Tibial nerve (tissue), 4 donors: ENCODE measurements around the gene F2RL1. TPM values are rescaled to one million over a fixed set of nuclear protein-coding genes. Genes with fewer than 3 reads are reported as not detected.

Source experiments
- DNase-seq, 2 donors: peaks; one replicate each; pipeline ENCODE4 v3.0.0-alpha.2; 2019; ENCODE audit warnings: low spot score in 2 of 2
- H3K27ac ChIP-seq, 4 donors: fragments of 200-600 bp; sonication (generic) in 3 of 4; one replicate each; pipeline ENCODE4 v1.5.1; 2017 to 2019; ENCODE audit warnings: mild to moderate bottlenecking in 1 of 4
- H3K27me3 ChIP-seq, 2 donors: fragments of 200-600 bp; sonication (generic) in 1 of 2; one replicate each; pipeline versions ENCODE4 v1.5.1 to v1.6.0; 2017 to 2019
- H3K36me3 ChIP-seq, 3 donors: fragments of 200-600 bp; sonication (generic); one replicate each; pipeline ENCODE4 v1.5.1; 2018 to 2019
- H3K4me1 ChIP-seq, 4 donors: fragments of 200-600 bp; sonication (generic) in 3 of 4; one replicate each; pipeline ENCODE4 v1.5.1; 2017 to 2019
- H3K4me3 ChIP-seq, 4 donors: fragments of 200-600 bp; sonication (generic) in 3 of 4; one replicate each; pipeline ENCODE4 v1.5.1; 2017 to 2019; ENCODE audit warnings: mild to moderate bottlenecking in 1 of 4, moderate library complexity in 1 of 4
- H3K9me3 ChIP-seq, 4 donors: fragments of 200-600 bp; sonication (generic) in 3 of 4; one replicate each; pipeline ENCODE4 v1.5.1; 2017 to 2019
- EP300 ChIP-seq, 2 donors: sonication (generic); formaldehyde crosslinking; IDR thresholded peaks; one replicate each; pipeline ENCODE4 v1.6.1; 2017; ENCODE audit warnings: antibody characterized with exemption in 2 of 2, mild to moderate bottlenecking in 1 of 2
- POLR2A ChIP-seq, 2 donors: fragments of 450-650 bp; IDR thresholded peaks; one replicate each; pipeline ENCODE4 v1.6.1; 2017; ENCODE audit warnings: antibody characterized with exemption in 2 of 2, mild to moderate bottlenecking in 2 of 2, moderate library complexity in 2 of 2
- WGBS, 2 donors: methylation state at CpG; one replicate each; pipeline ENCODE4 v1.1.5; 2018; 5-methylcytosine and 5-hydroxymethylcytosine counted together
- total RNA-seq, 4 donors: library from RNA; depleted of rRNA; stranded (reverse); fragments of >200 nt; gene quantifications; one replicate each; pipeline ENCODE4 v1.1.0, GENCODE V29; 2016
- TF ChIP-seq, protein P1 (sequence below), 5 experiments: fragments of 200-600 bp in 3 of 5; fragments of 450-650 bp in 2 of 5; sonication (generic) in 3 of 5; IDR thresholded peaks; one replicate each; pipeline ENCODE4 v1.5.1; 2016 to 2019; ENCODE audit warnings: antibody characterized with exemption in 5 of 5, mild to moderate bottlenecking in 3 of 5, moderate library complexity in 2 of 5

The F2RL1 gene
- total RNA-seq, 4 donors from 2014 or later, result 0.20 to 1.1 (median 0.30) TPM; not detected in 1

DNA sequence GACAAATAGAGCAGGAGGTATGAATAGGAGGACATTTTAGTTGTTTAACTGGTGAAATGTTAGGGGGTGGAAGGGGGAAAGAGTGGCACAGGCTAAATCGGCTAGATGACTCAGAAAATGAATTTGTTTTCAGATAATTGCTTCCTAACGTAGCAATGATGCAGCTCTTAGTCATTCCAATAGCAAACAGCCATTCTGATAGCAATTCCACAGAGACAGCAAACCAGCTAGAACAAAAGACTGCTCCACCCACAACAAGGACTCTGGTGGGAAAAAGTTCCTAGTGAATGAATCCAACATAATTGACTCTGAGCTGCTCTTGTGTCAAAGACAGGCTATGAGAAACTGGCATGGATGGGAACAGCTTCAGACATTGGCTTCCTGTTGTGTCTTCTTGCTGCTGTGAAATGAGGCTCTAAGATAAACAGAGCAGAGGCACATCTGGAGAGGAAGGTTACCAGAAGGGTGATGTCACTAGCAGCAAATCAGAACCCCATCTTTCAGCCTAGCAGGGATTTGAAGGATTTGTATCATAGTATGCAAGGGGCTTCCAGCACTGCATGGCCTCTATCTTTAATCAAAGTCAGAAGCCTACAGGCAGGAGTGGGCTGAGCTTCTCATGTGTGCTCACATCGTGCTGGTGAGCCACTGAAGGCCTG, 28.1 kb upstream of the F2RL1 start:
- DNase-seq, result peak in 1 of 2 donors; percentile 39
- WGBS, 2 donors, result 14 to 17% methylated on average over 3 of the region's 3 CpGs

DNA sequence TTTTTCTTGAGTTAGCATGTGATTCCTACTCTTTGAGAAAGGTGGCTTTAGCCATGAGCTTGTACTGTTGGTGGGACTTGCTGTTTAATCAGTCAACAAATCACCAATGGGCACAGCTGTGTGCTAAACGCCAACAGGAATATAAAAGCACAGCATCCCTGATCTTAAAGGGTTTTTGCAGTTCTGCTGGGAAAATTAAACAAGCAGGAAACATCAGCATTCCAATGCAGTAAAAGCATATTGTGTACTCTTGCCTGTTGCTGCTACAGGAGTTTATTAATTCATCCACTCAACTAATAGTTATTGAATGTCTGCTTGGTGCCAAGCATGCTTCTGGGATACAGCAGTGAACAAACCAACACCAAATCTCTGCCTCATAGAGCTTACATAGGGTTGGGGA, 27.4 kb upstream of the F2RL1 start:
- no peak for TF ChIP-seq POLR2A (IDR thresholded peaks at IDR 0.05)
- TF ChIP-seq, protein P1, sequence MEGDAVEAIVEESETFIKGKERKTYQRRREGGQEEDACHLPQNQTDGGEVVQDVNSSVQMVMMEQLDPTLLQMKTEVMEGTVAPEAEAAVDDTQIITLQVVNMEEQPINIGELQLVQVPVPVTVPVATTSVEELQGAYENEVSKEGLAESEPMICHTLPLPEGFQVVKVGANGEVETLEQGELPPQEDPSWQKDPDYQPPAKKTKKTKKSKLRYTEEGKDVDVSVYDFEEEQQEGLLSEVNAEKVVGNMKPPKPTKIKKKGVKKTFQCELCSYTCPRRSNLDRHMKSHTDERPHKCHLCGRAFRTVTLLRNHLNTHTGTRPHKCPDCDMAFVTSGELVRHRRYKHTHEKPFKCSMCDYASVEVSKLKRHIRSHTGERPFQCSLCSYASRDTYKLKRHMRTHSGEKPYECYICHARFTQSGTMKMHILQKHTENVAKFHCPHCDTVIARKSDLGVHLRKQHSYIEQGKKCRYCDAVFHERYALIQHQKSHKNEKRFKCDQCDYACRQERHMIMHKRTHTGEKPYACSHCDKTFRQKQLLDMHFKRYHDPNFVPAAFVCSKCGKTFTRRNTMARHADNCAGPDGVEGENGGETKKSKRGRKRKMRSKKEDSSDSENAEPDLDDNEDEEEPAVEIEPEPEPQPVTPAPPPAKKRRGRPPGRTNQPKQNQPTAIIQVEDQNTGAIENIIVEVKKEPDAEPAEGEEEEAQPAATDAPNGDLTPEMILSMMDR (IDR thresholded peaks at IDR 0.05), result no peak
- TF ChIP-seq EP300 (IDR thresholded peaks at IDR 0.05), result no peak
- Histone ChIP-seq H3K27ac (peak overlapping the region in 3 of 4 donors; percentile 50 to 83 (median 77)), H3K4me3 (no peak overlapping the region), H3K4me1 (peaks cover 0 to 29% (median 15%) of the 10 kb centered on the region in 4 donors), H3K9me3 (no peaks in the 10 kb centered on the region), H3K27me3 (no peaks in the 10 kb centered on the region), H3K36me3 (no peaks in the 10 kb centered on the region)
- 86 to 95% methylated on average over 1 of the region's 1 CpG for WGBS, 2 donors
- DNase-seq, result no peak

More for the DNA sequence above, 28.1 kb upstream of the F2RL1 start:
- H3K4me1 ChIP-seq, result peaks cover 0 to 29% (median 15%) of the 10 kb centered on the region in 4 donors
- H3K4me3 ChIP-seq, result no peak overlapping the region
- TF ChIP-seq EP300 (IDR thresholded peaks at IDR 0.05), result peak in 1 of 2 donors; percentile 71
- no peak for TF ChIP-seq POLR2A (IDR thresholded peaks at IDR 0.05)
- no peaks in the 10 kb centered on the region for H3K9me3 ChIP-seq
- no peaks in the 10 kb centered on the region for H3K27me3 ChIP-seq
- H3K36me3 ChIP-seq, result no peaks in the 10 kb centered on the region
- peak overlapping the region in 3 of 4 donors; percentile 50 to 83 (median 77) for H3K27ac ChIP-seq

DNA sequence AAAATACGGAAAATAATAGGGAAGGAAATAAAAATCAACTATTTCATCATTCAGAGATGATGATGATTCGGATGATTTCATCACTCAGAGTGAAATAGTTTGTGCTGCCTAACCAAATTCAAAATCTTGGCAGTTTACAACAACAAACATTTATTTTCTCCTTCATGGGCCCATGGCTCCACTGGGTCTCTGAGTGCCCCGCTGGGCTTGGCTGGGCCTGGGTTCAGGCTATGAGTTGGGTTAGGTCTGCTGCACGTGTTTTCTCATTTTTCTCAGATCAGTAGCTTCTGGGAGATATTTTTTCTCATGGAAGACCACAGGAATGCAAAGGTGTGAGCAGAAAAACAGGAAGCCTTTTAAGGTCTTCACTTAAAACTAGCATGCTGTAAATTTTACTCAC, 24.0 kb upstream of the F2RL1 start:
- no peak overlapping the region for H3K27ac ChIP-seq
- no peaks in the 10 kb centered on the region for H3K27me3 ChIP-seq
- H3K4me3 ChIP-seq, result no peak overlapping the region
- peaks cover 0 to 19% (median 15%) of the 10 kb centered on the region in 4 donors for H3K4me1 ChIP-seq
- H3K9me3 ChIP-seq, result no peaks in the 10 kb centered on the region
- TF ChIP-seq POLR2A (IDR thresholded peaks at IDR 0.05), result no peak
- peak in 1 of 2 donors; percentile 56 for TF ChIP-seq EP300 (IDR thresholded peaks at IDR 0.05)
- TF ChIP-seq, protein P1 (IDR thresholded peaks at IDR 0.05), result no peak
- no peaks in the 10 kb centered on the region for H3K36me3 ChIP-seq
- 58 to 72% methylated on average over 4 of the region's 4 CpGs for whole genome bisulfite sequencing, 2 donors
- DNase-seq, result no peak

DNA sequence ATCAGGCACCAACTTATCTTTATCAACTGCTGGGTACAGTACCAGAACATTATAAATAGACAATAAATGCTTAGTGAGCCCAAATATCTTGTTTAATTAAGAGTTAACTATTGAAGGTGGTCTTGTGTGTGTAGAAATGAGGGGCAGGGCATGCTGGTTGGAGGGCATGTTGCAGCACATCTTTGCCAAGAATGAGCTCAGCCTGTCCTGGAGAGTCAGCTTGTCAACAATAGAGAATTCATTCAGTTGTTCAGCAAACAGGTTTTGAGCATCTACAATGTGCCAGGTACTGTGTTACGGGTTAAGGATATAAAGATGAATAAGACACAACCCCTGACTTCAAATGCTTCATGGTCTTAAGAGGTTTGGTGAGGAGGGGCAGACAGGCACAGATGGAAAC, 19.2 kb upstream of the F2RL1 start:
- Histone ChIP-seq H3K27me3 (no peaks in the 10 kb centered on the region), H3K4me3 (no peak overlapping the region), H3K9me3 (no peaks in the 10 kb centered on the region), H3K4me1 (peaks cover 0 to 5% (median 0%) of the 10 kb centered on the region in 4 donors), H3K27ac (no peak overlapping the region), H3K36me3 (no peaks in the 10 kb centered on the region)
- no peak for DNase-seq
- TF ChIP-seq POLR2A (IDR thresholded peaks at IDR 0.05), result no peak
- TF ChIP-seq EP300 (IDR thresholded peaks at IDR 0.05), result no peak
- TF ChIP-seq, protein P1 (IDR thresholded peaks at IDR 0.05), result no peak
- WGBS, 2 donors, result 82 to 90% methylated on average over 1 of the region's 1 CpG

DNA sequence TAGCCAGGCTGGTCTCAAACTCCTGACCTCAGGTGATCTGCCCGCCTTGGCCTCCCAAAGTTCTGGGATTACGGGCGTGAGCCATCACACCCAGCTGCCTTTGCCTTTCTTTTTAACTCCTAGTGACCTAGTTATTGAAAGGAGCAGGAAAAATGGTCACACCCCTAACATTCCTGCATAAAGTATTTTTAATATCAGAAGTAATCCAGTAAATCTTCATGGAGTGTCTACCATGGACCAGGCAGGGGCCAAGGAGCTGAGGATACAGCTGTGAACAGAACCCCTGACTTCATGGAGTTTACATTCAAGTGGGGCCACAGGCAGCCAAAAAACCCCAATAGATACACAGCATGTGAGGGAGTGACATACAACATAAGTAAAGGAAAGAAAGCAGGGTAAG, 18.3 kb upstream of the F2RL1 start:
- H3K9me3 ChIP-seq, result no peaks in the 10 kb centered on the region
- DNase-seq, result no peak
- TF ChIP-seq EP300 (IDR thresholded peaks at IDR 0.05), result no peak
- no peak for TF ChIP-seq POLR2A (IDR thresholded peaks at IDR 0.05)
- TF ChIP-seq, protein P1 (IDR thresholded peaks at IDR 0.05), result no peak
- H3K4me1 ChIP-seq, result peaks cover 0 to 5% (median 0%) of the 10 kb centered on the region in 4 donors
- no peaks in the 10 kb centered on the region for H3K36me3 ChIP-seq
- no peak overlapping the region for H3K27ac ChIP-seq
- no peaks in the 10 kb centered on the region for H3K27me3 ChIP-seq
- no peak overlapping the region for H3K4me3 ChIP-seq
- 79 to 82% methylated on average over 3 of the region's 3 CpGs for WGBS, 2 donors
